NCI-H2029 treated with DMSO at 0.1 percent for 48 hours (cell line): Measurements from ENCODE around the gene SERPINA1.
"Not testable (repeated sequence)": the region's sequence is repeated elsewhere in the genome, so short reads cannot be mapped to it uniquely, and the experiment has no call there.

Experiments used
- DNase-seq: peaks from one replicate; lab custom pipeline; 2025; lab: John Stamatoyannopoulos, UW

The SERPINA1 gene

DNA sequence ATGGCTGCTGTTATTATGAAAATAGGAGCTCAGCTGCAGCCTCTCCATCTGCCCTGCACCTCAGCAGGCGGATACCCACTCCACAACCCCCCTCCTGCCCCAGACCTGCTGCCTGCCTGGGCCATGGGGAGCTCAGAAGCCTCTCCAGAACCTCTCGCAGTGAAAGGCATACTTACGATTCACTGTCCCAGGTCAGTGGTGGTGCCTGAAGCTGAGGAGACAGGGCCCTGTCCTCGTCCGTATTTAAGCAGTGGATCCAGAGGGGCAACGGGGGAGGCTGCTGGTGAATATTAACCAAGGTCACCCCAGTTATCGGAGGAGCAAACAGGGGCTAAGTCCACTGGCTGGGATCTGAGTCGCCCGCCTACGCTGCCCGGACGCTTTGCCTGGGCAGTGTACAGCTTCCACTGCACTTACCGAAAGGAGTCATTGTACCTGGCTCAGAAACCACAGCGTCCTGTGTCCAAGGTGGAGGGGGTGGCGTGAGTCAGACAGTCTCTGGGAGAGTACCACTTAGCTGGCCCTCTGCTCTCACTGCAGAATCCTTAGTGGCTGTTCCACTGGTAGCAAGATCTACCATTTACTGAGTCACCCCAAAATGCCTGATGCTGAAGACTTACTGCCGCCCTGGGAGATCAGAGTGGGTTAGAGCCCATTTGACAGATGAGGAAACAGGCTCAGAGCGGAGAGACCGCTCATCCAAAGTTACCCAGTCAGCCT lies at the start of gene SERPINA1:
Gene SERPINA1 (minus strand): TSS at position 219 of the 720 bp plus-strand sequence. CDS start 5,365 bp downstream, outside the sequence.
- DNase-seq: no peak

DNA sequence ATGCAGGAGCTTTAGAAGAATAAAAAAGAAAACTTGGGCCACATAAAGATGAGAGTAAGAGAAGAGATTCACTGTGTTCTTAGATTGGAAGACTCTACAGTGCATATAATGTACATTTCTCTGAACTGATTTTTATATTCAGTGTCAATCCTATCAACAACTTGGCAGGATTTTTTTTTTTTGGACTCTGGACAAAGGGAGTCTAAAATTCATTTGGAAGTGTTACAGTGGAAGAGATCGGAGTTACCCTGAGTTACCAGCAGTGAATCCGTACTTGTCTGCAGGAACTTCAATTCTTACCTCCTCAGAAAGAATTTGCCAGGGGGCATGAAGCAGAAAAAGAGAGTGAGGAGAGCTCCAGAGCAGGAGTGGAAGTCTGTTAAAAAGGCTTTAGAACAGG lies 40.2 kb upstream of the SERPINA1 start:
- no peak for DNase-seq

DNA sequence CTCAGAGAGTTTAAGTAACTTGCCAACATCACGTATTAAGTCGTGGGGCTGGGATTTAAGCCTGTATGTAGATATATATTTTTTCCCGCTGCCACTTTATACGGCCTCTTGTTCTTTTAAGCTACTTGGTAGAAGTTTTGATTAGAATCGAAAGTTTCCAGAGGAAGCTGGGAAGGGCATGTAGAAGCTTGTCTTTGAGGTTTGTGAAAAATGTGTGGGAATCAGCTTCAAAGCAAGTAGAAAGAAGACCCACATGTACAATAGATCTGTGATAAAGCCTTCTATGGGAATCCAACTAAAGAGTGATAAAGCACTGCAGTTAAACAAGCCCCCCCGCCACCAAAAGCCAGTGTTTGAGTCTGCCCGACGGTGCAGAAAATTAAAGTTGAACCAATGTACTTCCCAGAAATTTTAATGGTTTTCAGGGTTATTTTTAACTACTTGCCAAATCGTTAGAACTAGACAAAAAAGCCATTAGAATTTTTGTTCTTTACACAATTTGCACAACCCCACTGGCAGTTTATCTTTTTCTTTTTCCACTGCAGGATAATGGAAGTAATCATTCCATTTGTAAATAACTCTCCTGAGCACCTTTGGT lies 38.7 kb upstream of the SERPINA1 start:
- DNase-seq: no peak

DNA sequence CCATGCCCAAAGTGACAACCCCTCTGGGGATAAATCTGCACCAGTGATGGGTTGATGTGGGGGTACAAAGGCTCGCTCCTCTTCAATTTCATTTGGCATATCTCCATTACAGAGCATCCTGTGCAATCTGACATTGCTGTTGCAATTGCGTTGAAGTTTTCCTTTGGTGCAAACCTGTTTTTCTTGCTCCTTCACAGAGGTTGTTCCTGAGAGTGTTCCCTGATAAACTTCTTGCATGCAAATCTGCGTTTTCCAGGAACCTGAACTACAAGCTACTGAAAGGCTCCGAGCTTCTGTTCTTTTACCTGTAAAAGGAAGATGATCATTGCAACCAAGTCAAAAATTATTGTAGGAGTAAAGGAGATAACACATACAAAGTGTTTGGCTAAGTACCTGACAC lies 38.1 kb upstream of the SERPINA1 start:
- DNase-seq: no peak

DNA sequence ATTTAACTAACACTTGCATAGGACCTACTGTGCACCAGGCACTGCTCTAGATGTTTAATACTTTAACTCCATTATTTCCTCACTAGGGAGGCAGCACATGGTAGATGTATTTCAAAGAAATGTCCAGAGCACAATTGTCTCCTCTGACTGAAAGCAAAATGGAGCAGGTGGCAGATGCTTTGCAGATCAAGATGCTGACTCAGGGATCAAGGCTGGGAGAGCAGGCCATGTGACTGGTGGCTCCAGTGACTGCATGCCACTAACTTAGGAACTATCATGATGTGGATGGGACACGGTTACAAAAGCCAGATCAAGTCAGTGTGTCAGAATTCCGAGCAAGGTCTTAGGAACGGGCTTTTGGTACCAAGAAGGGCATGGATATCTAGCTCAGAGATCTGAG lies 36.0 kb upstream of the SERPINA1 start:
- DNase-seq: no peak

DNA sequence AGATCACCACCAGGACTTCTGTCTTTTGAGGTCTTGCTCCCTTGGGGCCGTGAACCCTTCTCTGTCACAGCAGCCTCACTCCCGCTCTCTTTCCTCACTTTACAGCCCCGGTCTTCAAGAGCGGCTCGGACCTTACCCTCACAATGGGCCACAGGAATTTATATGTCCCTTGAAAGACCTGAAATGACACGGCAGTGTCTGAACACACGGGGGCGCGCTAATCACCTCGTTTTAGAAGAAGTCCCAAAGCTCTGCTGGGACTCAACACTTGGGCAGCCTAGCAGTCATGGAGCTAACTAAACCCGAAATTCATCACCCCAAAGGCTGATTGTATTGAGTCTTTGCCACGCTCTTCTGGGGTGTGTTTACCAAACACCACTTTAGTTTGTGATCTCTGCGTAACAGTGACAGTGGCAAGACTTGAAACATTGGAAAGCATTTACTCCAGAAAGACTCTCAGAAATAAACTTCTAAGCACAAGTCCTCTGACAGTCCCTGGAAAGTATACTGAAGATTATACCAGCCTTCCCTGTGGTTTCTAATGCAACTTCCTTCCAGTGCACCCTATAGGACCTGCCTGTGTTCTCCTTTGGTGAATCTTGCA lies 35.2 kb upstream of the SERPINA1 start:
- DNase-seq: no peak

DNA sequence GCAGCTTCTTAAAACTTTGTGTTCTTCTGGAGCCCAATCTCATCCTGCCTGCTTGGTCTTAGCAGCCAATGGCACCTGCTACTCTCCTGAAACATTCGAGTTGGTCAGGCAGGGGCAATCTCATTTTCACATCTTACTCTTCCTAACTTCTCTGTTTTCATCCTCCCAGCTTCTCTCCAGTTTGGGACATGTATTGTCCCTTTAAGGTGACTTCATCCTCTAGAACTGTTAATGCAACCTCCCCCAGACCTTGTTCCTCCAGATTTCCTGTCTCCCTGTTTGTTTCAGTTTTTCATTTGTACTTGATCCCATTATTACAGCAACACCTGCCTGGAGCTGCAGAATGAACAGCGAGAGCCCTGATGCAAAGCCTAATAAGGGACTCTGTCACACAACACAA lies 32.9 kb upstream of the SERPINA1 start:
- DNase-seq: no peak

DNA sequence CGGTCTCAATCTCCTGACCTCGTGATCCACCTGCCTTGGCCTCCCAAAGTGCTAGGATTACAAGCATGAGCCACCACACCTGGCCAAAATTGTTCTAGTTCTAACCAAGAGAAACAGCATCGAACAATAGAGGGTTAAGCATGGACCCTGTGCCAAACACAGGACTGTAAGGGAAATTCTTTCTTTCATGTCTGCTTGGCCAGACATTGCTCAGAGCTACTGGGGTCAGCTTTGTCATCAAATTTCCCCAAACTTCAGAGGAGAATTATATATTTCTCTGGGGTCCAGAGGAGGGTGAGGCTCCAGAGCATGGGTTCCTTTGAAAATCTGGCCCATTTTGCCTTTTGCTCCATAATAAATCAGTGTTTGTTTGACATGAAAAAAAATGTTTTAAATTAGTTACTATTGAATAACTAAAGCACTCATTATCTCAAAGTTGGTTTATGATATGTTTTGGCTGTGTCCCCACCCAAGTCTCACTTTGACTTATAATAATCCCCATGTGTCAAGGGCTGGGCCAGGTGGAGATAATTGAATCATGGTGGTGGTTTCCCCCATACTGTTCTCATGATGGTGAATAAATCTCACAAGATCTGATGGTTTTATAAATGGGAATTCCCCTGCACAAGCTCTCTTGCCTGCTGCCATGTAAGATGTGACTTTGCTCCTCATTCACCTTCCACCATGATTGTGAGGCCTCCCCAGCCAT lies 29.2 kb upstream of the SERPINA1 start:
- DNase-seq: not testable (repeated sequence)

DNA sequence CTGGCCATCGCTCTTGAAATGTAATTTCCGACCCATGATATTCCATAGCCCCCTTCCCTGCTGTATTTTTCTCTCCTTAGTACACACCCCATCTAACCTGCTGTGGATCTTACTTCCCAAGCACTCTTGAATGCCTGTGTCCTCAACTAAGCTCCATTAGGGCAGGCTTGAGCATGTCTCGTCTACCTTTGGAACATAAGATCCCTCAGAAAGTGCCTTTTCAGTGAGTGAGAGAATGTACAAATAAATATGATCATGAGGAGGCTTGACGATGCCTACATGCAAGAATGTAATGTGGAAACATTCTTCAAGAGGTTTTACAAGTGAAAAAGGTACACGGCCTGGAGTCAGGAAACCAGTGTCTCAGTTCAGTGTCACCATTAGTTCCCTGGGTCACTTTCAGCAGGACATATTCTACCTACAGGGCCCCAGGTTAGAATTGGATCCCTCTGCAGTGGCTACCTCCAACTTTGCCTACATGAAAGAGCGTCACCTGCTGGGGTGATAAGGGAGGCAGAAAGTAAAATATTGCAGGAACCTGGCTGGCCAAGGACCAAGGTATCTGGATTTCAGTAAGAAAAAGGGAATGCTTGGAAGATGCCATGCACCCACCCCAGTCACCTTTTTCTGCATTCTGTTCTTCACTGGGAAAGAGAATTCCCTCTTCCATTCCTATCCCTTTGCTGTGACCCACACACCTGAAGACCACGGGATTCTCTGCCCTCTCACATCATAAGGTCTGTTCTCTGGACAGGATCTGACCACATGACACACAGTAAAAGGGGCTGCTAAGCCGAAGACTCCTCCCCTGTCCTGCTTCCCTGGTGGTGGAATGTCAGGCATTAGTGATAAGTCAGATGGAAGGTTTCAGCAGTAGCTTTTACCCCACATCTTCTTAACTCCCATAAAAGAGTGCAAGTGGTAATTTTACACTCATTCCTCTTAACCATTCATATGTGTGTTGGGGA lies 24.6 kb upstream of the SERPINA1 start:
- no peak for DNase-seq

DNA sequence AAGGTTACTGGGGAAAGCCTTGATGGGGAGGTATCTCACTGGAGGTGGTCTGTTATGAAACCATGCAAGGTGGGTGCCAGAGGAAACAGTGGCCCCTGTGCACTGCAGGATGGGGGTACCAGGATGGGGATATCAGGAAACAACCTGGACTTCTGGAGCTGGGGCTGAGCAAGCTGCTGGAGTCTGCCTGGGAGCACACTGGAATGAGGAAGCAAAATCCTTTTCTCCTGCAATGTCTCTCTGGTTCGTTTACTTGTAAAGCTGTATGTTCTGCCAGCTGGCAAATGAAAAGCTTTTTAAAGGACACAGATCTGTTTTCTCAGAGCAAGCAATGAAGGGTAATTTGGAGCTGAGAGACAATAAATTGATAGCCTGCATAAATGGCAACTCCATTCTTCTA lies 23.2 kb upstream of the SERPINA1 start:
- no peak for DNase-seq

DNA sequence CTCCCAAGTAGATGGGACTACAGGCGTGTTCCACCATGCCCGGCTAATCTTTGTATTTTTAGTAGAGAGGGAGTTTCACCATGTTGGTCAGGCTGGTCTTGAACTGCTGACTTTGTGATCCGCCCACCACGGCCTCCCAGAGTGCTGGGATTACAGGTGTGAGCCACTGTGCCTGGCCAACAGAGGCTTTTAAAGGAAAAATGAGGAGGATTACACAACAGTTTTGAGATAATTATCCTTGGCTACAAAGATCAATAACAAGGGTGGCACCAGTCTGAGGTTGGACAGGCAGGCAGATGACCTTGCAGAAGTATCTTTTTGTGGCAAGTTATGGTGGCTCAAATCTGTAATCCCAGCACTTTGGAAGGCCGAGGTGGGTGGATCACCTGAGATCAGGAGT lies 21.0 kb upstream of the SERPINA1 start:
- not testable (repeated sequence) for DNase-seq

DNA sequence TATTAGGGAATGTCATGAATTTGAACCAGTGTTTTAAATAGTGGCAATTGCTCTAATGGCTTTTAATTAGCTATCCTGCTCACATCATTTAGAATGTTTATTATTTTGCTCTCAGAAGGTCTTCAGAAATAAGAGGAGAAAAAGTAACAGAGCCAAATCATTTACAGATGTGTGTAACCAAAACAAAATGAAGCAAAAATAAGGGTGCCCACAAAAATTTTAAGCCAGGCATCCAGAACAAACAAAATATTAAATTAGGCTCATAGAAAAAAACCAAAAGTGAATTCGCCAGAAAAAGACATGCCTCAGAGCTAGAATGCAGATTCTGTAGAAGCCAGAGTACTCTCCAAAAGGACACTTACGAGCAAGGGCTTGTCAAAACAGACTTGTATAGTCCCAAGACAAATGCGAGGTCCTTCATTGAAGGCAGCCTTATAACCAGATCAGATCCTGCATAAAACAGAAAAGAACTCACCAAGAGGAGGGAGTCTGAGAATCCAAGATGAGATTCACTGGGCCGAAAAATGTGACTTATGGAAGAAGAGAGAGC lies 20.2 kb upstream of the SERPINA1 start:
- no peak for DNase-seq

DNA sequence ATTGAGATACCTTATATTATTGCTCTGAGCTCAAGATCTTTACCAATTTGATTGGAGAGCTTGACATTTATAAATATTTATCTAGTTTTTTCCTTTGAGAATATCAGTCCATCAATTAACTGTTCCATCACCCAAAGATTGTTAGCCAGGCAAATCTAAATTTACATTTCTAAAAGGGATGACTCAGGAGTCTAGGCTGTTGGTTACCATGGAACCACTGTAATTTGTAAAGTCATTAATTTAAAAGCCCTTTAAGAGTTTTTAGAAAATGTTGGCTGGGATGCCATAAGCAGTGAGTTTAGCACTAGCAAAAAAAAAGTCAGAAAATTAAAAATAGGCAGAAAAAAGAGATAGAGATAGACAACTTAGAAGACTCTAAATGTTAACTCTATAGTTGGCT lies 19.5 kb upstream of the SERPINA1 start:
- DNase-seq: no peak

DNA sequence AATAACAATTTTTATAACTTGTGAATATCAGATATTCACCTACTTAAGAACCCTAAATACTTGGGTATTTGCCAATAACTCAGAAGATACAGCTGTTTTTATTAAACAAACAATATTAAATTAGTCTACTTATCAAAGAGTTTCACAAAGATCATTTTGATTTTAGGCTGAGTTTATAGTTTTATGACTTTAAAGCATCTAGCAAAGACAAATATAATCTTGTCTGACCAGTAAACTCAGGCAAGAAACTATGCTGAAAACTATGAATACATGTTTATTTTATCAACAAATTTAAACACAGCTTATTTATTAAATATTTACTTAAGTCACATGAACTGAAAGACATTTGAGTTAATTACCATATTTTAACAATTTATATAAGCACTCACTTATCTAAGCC lies 18.5 kb upstream of the SERPINA1 start:
- DNase-seq: no peak

DNA sequence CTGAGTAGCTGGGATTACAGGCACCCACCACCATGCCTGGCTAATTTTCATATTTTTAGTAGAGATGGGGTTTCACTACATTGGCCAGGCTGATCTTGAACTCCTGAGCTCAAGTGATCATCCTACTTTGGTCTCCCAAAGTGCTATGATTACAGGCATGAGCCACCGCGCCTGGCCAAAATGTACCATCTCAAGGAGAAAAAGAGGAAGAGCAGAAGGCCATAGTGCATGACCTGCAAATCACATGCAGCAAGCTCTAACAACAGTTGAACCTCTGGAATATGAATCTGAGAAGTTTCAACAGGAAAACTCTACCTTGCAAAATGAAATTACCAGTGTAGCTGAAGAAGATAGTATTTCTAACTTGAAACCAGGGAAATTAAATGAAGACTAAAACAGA lies 17.1 kb upstream of the SERPINA1 start:
- DNase-seq: no peak

DNA sequence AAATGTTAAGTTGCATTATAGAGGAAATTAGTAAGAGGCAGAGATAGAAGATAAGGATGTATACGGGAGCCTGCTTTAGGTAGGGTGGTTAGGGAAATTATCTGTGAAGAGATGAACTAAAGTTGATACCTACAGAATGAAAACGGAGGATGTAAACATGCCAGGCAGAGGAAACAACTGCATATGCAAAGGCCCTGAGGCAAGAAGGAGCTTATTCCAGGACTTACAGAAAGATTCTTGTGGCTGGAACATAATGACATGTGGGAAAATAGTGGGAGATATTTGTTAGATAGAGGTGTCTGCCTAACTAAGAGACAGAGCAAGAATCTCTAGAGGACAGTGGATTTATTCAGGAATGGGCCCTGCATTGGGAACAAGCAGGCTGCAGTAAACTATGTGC lies 16.2 kb upstream of the SERPINA1 start:
- no peak for DNase-seq

DNA sequence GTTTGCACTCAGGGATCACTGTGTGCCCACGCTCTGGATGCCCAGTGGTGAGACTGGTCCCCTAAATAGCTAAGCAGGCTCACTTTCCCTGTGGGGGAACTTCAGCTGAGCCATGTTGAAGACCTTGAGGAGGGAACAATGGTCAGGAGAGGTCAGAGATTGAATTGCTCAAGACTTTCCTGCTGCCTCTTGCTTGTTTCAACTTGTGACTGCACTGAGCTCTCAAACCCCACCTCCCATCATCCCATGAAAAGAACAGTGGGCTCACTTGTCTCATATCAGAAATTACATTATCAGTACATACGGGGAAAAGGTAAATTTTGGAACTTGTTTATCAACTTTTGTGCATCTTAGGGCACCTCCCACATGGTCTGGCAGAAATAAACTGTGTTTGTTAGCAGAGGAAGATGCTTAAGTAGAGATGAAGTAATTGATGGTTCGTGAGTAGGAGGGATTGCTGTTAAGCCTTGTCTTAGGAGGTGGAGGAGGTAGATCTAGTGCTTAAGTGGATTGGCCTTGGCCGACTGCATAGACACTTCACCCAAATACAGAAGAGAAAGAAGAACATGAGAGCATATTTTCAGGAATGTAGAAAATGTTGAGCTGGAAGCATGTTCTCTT lies 15.0 kb upstream of the SERPINA1 start:
- no peak for DNase-seq

DNA sequence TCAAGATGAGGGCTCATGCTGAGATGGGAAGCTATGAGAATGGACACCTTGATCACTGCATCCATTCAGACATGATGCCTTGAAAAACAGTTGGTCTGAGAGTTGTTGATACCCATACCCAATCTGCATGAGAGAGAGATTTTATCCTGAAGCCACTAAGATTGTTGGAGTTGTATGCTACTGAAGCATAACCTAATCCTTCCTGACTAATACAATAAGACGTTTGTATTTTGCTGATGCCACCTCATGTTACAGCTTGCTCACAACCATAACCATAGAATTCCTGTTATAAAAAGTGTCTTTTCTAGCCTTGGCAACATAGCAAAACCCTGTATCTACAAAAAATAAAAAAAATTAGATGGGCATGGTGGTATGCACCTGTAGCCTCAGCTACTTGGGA lies 12.7 kb upstream of the SERPINA1 start:
- DNase-seq: no peak

DNA sequence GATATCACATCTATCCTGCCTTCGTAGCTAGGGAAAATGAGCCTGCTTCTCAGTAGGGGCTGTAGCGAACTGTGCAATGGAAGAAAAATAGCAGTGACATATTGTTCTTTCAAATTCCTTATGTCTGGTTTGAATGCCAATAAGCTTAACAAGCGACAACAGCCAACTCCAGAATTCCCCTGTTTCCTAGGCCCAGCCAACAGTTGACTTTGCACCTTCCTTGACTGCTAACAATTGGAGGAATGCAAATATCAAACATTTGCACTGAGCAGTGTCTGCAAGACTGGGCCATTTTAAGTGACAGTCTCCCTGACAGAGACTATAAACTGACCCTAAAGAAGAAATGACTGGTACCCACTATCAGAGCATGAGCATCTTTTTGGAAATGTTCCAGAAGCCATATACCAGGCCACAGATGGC lies 12.0 kb upstream of the SERPINA1 start:
- no peak for DNase-seq

DNA sequence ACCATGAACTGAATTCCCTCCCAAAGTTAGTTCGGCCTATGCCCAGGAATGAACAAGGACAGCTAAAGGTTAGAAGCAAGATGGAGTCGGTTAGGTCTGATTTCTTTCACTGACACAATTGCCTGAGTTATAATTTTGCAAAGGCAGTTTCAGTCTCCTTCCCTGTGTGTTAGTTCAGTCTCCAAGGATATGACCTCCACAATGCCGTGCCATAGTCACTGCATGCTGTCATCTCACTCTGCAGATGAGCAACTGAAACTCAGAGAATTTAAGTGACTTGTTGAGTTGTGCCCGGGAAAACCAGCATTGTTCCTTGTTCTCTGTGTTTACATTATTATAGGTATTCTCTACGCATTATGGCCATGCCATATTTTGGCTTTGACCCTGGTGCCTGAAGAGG lies 10.1 kb upstream of the SERPINA1 start:
- DNase-seq: no peak

DNA sequence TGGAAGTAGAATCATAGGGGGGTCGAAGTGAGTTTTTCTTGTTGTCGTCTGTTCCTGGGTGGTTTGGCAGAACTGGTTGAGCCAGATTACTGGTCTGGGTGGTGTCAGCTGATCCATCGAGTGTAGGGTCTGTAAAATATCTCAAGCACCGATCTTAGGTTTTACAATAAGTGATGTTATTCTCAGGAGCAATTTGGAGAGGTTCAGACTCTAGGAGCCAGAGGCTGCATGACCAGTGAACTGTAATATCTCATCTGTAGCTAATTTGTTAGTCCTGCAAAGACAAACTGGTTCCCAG lies 9.7 kb upstream of the SERPINA1 start:
- DNase-seq: no peak
